ENCODE measurements around the gene SDK2. TPM values are rescaled to one million over a fixed set of nuclear protein-coding genes. Genes with fewer than 3 reads are reported as not detected.
A peak's percentile ranks its signal among the peaks of the same experiment; 100 is the strongest.

SDK2 gene
- total and polyA plus RNA-seq, 9 of the 15 experiments (the other 6 are each of a cell fraction or from before 2014, with no cell fraction given) = 0.04 TPM; not detected in 8

DNA sequence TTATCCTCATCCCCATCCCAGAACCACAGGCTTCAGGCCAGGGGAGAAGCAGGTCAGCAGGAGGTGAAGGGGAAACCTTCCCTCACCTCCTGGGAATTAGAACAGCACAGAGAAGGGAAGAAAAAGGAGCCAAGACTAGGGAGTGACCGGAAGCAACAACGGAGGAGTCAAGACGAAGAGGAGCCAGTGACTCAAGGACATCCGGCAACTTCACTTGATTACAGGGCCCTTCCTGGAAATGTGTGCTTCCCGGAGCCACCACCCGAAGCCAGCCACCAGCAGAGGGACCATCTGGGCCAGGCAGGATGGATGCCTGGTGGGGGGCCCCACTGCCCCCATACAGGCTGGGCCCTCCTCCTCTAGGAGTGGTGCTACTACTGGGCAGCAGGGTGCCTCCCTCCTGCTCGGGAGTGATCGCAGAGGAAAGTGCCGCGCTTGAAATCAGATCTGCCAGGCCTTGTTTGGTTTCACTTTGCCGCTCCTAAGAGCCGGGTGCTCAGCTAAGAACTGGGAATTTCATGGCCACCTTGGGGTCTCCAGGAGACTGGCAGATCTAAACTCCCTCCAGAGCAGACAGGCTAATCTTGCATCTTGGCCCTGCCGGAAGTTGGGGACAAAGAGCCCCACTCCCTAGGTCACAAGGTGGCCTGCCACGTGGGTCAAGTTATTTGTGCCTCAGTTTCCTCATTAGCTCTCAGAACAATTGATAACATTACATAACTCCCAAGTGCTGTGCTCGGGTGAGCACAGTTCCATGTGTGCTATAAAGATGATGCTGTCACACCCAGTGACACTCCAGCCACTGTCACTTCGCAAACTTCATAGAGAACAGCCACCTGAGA lies 339.1 kb downstream of the SDK2 start (continued):
- TF ChIP-seq, protein P1, sequence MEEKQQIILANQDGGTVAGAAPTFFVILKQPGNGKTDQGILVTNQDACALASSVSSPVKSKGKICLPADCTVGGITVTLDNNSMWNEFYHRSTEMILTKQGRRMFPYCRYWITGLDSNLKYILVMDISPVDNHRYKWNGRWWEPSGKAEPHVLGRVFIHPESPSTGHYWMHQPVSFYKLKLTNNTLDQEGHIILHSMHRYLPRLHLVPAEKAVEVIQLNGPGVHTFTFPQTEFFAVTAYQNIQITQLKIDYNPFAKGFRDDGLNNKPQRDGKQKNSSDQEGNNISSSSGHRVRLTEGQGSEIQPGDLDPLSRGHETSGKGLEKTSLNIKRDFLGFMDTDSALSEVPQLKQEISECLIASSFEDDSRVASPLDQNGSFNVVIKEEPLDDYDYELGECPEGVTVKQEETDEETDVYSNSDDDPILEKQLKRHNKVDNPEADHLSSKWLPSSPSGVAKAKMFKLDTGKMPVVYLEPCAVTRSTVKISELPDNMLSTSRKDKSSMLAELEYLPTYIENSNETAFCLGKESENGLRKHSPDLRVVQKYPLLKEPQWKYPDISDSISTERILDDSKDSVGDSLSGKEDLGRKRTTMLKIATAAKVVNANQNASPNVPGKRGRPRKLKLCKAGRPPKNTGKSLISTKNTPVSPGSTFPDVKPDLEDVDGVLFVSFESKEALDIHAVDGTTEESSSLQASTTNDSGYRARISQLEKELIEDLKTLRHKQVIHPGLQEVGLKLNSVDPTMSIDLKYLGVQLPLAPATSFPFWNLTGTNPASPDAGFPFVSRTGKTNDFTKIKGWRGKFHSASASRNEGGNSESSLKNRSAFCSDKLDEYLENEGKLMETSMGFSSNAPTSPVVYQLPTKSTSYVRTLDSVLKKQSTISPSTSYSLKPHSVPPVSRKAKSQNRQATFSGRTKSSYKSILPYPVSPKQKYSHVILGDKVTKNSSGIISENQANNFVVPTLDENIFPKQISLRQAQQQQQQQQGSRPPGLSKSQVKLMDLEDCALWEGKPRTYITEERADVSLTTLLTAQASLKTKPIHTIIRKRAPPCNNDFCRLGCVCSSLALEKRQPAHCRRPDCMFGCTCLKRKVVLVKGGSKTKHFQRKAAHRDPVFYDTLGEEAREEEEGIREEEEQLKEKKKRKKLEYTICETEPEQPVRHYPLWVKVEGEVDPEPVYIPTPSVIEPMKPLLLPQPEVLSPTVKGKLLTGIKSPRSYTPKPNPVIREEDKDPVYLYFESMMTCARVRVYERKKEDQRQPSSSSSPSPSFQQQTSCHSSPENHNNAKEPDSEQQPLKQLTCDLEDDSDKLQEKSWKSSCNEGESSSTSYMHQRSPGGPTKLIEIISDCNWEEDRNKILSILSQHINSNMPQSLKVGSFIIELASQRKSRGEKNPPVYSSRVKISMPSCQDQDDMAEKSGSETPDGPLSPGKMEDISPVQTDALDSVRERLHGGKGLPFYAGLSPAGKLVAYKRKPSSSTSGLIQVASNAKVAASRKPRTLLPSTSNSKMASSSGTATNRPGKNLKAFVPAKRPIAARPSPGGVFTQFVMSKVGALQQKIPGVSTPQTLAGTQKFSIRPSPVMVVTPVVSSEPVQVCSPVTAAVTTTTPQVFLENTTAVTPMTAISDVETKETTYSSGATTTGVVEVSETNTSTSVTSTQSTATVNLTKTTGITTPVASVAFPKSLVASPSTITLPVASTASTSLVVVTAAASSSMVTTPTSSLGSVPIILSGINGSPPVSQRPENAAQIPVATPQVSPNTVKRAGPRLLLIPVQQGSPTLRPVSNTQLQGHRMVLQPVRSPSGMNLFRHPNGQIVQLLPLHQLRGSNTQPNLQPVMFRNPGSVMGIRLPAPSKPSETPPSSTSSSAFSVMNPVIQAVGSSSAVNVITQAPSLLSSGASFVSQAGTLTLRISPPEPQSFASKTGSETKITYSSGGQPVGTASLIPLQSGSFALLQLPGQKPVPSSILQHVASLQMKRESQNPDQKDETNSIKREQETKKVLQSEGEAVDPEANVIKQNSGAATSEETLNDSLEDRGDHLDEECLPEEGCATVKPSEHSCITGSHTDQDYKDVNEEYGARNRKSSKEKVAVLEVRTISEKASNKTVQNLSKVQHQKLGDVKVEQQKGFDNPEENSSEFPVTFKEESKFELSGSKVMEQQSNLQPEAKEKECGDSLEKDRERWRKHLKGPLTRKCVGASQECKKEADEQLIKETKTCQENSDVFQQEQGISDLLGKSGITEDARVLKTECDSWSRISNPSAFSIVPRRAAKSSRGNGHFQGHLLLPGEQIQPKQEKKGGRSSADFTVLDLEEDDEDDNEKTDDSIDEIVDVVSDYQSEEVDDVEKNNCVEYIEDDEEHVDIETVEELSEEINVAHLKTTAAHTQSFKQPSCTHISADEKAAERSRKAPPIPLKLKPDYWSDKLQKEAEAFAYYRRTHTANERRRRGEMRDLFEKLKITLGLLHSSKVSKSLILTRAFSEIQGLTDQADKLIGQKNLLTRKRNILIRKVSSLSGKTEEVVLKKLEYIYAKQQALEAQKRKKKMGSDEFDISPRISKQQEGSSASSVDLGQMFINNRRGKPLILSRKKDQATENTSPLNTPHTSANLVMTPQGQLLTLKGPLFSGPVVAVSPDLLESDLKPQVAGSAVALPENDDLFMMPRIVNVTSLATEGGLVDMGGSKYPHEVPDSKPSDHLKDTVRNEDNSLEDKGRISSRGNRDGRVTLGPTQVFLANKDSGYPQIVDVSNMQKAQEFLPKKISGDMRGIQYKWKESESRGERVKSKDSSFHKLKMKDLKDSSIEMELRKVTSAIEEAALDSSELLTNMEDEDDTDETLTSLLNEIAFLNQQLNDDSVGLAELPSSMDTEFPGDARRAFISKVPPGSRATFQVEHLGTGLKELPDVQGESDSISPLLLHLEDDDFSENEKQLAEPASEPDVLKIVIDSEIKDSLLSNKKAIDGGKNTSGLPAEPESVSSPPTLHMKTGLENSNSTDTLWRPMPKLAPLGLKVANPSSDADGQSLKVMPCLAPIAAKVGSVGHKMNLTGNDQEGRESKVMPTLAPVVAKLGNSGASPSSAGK (IDR thresholded peaks at IDR 0.05) = peak; percentile 40; the same call in 1 of the 2 replicates
- TF ChIP-seq NFRKB (IDR thresholded peaks at IDR 0.05; ENCODE audit: low read depth) (no peak; the same call in 1 of the 2 replicates), ZNF232 (CRISPR knock-in tag; IDR thresholded peaks at IDR 0.05) (no peak), ZNF57 (CRISPR knock-in tag; IDR thresholded peaks at IDR 0.05) (no peak), MCM7 (IDR thresholded peaks at IDR 0.05) (no peak), ZNF143 (CRISPR knock-in tag; IDR thresholded peaks at IDR 0.05) (no peak), WHSC1 (IDR thresholded peaks at IDR 0.05; ENCODE audit: low read length) (no peak)
- TF ChIP-seq, protein P2, sequence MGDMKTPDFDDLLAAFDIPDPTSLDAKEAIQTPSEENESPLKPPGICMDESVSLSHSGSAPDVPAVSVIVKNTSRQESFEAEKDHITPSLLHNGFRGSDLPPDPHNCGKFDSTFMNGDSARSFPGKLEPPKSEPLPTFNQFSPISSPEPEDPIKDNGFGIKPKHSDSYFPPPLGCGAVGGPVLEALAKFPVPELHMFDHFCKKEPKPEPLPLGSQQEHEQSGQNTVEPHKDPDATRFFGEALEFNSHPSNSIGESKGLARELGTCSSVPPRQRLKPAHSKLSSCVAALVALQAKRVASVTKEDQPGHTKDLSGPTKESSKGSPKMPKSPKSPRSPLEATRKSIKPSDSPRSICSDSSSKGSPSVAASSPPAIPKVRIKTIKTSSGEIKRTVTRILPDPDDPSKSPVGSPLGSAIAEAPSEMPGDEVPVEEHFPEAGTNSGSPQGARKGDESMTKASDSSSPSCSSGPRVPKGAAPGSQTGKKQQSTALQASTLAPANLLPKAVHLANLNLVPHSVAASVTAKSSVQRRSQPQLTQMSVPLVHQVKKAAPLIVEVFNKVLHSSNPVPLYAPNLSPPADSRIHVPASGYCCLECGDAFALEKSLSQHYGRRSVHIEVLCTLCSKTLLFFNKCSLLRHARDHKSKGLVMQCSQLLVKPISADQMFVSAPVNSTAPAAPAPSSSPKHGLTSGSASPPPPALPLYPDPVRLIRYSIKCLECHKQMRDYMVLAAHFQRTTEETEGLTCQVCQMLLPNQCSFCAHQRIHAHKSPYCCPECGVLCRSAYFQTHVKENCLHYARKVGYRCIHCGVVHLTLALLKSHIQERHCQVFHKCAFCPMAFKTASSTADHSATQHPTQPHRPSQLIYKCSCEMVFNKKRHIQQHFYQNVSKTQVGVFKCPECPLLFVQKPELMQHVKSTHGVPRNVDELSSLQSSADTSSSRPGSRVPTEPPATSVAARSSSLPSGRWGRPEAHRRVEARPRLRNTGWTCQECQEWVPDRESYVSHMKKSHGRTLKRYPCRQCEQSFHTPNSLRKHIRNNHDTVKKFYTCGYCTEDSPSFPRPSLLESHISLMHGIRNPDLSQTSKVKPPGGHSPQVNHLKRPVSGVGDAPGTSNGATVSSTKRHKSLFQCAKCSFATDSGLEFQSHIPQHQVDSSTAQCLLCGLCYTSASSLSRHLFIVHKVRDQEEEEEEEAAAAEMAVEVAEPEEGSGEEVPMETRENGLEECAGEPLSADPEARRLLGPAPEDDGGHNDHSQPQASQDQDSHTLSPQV (IDR thresholded peaks at IDR 0.05) = peak; percentile 95

Data from K562 (cell line).